Karpas-422 (cell line): ENCODE data around the gene NRAS. TPM values are rescaled to one million over a fixed set of nuclear protein-coding genes. Genes with fewer than 3 reads are reported as not detected.

Experiments
- DNase-seq: peaks from one replicate; pipeline ENCODE4 v3.0.0-alpha.2; 2015
- H2AFZ ChIP-seq: fragments of 200-600 bp; sonication (generic); 2 replicates; pipeline ENCODE4 v1.6.1; 2014; ENCODE audit warnings: antibody characterized with exemption, low read length, mixed read lengths
- H3K27ac ChIP-seq: fragments of 200-600 bp; sonication (generic); 2 replicates; pipeline ENCODE4 v1.5.1; 2014; ENCODE audit warnings: mild to moderate bottlenecking, low read length, moderate library complexity
- H3K27me3 ChIP-seq: fragments of 200-600 bp; sonication (generic); 2 replicates; pipeline ENCODE4 v1.6.1; 2014; ENCODE audit warnings: low read length, mixed read lengths
- H3K36me3 ChIP-seq: fragments of 200-600 bp; sonication (generic); 2 replicates; pipeline ENCODE4 v1.6.1; 2014; ENCODE audit warnings: low read length, mixed read lengths; ENCODE audit not compliant: insufficient read depth
- H3K4me1 ChIP-seq: fragments of 200-600 bp; sonication (generic); 2 replicates; pipeline ENCODE4 v1.6.1; 2014; ENCODE audit warnings: mild to moderate bottlenecking, low read length, mixed read lengths
- H3K4me2 ChIP-seq: fragments of 200-600 bp; sonication (generic); 2 replicates; pipeline ENCODE4 v1.6.1; 2014; ENCODE audit warnings: low read length, low read depth, mild to moderate bottlenecking; ENCODE audit not compliant: poor library complexity, severe bottlenecking
- H3K4me3 ChIP-seq: fragments of 200-600 bp; sonication (generic); 2 replicates; pipeline ENCODE4 v1.5.1; 2014; ENCODE audit warnings: mild to moderate bottlenecking, antibody characterized with exemption, low read length, mixed read lengths
- H3K79me2 ChIP-seq: fragments of 200-600 bp; sonication (generic); 2 replicates; pipeline ENCODE4 v1.6.1; 2014; ENCODE audit warnings: mild to moderate bottlenecking, low read length, mixed read lengths
- H3K9ac ChIP-seq: fragments of 200-600 bp; sonication (generic); 2 replicates; pipeline ENCODE4 v1.6.0; 2014; ENCODE audit warnings: low read length
- H3K9me2 ChIP-seq: fragments of 200-600 bp; sonication (generic), shearing (Covaris generic); replicated peaks from 2 replicates; pipeline ENCODE4 v1.6.0; 2014; ENCODE audit warnings: mild to moderate bottlenecking, low read length, moderate library complexity; ENCODE audit not compliant: insufficient read depth
- H3K9me3 ChIP-seq: fragments of 300-700, 200-600 bp; sonication (generic); 2 replicates; pipeline ENCODE4 v1.6.1; 2014; ENCODE audit warnings: low read length, mixed read lengths
- H4K20me1 ChIP-seq: fragments of 200-600 bp; sonication (generic); 2 replicates; pipeline ENCODE4 v1.6.1; 2014; ENCODE audit warnings: mild to moderate bottlenecking, antibody characterized with exemption, low read length, low read depth; ENCODE audit not compliant: insufficient read depth
- total RNA-seq: library from RNA; depleted of rRNA; stranded (reverse); fragments of >200 nt; shearing (Covaris generic); gene quantifications from 2 replicates; pipeline ENCODE4 v1.2.3, GENCODE V29; 2014; ENCODE audit warnings: low replicate concordance

NRAS gene
- total RNA-seq, 1 experiment from 2014 or later, result 68.0 TPM

GRCh38 chr1:114723457-114723856 lies 6.9 kb upstream of the NRAS start:
- Histone ChIP-seq H4K20me1 (no peaks in the 10 kb centered on the region), H3K36me3 (peaks cover 69% of the 10 kb centered on the region), H3K27me3 (no peaks in the 10 kb centered on the region), H3K4me1 (no peaks in the 10 kb centered on the region), H3K4me3 (no peak overlapping the region), H3K79me2 (peaks cover 31% of the 10 kb centered on the region), H3K9ac (no peak overlapping the region), H2AFZ (no peak overlapping the region), H3K9me2 (no peaks in the 10 kb centered on the region), H3K27ac (no peak overlapping the region), H3K9me3 (no peaks in the 10 kb centered on the region), H3K4me2 (no peak overlapping the region)
- DNase-seq, result no peak

GRCh38 chr1:114720492-114720891 lies 3.9 kb upstream of the NRAS start:
- H3K9me2 ChIP-seq, result no peaks in the 10 kb centered on the region
- no peaks in the 10 kb centered on the region for H3K9me3 ChIP-seq
- no peak overlapping the region for H3K4me2 ChIP-seq
- no peak for DNase-seq
- no peak overlapping the region for H3K4me3 ChIP-seq
- peaks cover 17% of the 10 kb centered on the region for H3K4me1 ChIP-seq
- no peaks in the 10 kb centered on the region for H3K27me3 ChIP-seq
- no peak overlapping the region for H3K27ac ChIP-seq
- peaks cover 26% of the 10 kb centered on the region for H3K79me2 ChIP-seq
- H4K20me1 ChIP-seq, result no peaks in the 10 kb centered on the region
- H3K9ac ChIP-seq, result no peak overlapping the region
- H3K36me3 ChIP-seq, result peaks cover 52% of the 10 kb centered on the region
- H2AFZ ChIP-seq, result no peak overlapping the region

- Histone ChIP-seq H3K36me3 (peaks cover 42% of the 10 kb centered on the region), H3K27me3 (no peaks in the 10 kb centered on the region), H3K9me3 (no peaks in the 10 kb centered on the region), H4K20me1 (no peaks in the 10 kb centered on the region), H3K9ac (no peak overlapping the region), H3K9me2 (no peaks in the 10 kb centered on the region), H2AFZ (no peak overlapping the region), H3K4me1 (peaks cover 20% of the 10 kb centered on the region), H3K27ac (no peak overlapping the region), H3K4me3 (no peak overlapping the region), H3K79me2 (peaks cover 23% of the 10 kb centered on the region), H3K4me2 (no peak overlapping the region)
- DNase-seq, result no peak
Measured at GRCh38 chr1:114719424-114719787, 2.8 kb upstream of the NRAS start.

GRCh38 chr1:114718661-114719423 lies 2.3 kb upstream of the NRAS start:
- DNase-seq, result no peak
- no peak overlapping the region for H3K4me3 ChIP-seq
- no peaks in the 10 kb centered on the region for H3K9me3 ChIP-seq
- no peak overlapping the region for H3K27ac ChIP-seq
- no peak overlapping the region for H2AFZ ChIP-seq
- no peaks in the 10 kb centered on the region for H4K20me1 ChIP-seq
- H3K4me2 ChIP-seq, result no peak overlapping the region
- peaks cover 20% of the 10 kb centered on the region for H3K4me1 ChIP-seq
- no peak overlapping the region for H3K9ac ChIP-seq
- no peaks in the 10 kb centered on the region for H3K9me2 ChIP-seq
- no peaks in the 10 kb centered on the region for H3K27me3 ChIP-seq
- peaks cover 26% of the 10 kb centered on the region for H3K79me2 ChIP-seq
- H3K36me3 ChIP-seq, result peaks cover 43% of the 10 kb centered on the region

GRCh38 chr1:114715952-114716303 lies 643 bp downstream of the NRAS start:
- H3K4me1 ChIP-seq, result peaks cover 20% of the 10 kb centered on the region
- no peaks in the 10 kb centered on the region for H4K20me1 ChIP-seq
- peak overlapping the region; percentile 94 for H3K4me3 ChIP-seq
- no peak overlapping the region; the same call in 1 of the 2 replicates for H3K27ac ChIP-seq
- no peak for DNase-seq
- no peaks in the 10 kb centered on the region for H3K9me2 ChIP-seq
- H3K4me2 ChIP-seq, result peak overlapping the region; percentile 76
- H3K27me3 ChIP-seq, result no peaks in the 10 kb centered on the region
- H3K36me3 ChIP-seq, result peaks cover 44% of the 10 kb centered on the region; the same call in 1 of the 2 replicates
- H3K79me2 ChIP-seq, result peaks cover 31% of the 10 kb centered on the region
- peak overlapping the region; percentile 94 for H3K9ac ChIP-seq
- no peak overlapping the region for H2AFZ ChIP-seq
- no peaks in the 10 kb centered on the region for H3K9me3 ChIP-seq

- Histone ChIP-seq H4K20me1 (no peaks in the 10 kb centered on the region), H3K27ac (no peak overlapping the region), H2AFZ (no peak overlapping the region), H3K9me3 (no peaks in the 10 kb centered on the region), H3K27me3 (no peaks in the 10 kb centered on the region), H3K4me3 (no peak overlapping the region), H3K36me3 (peaks cover 42% of the 10 kb centered on the region; the same call in 1 of the 2 replicates), H3K4me2 (no peak overlapping the region), H3K4me1 (peaks cover 20% of the 10 kb centered on the region), H3K9me2 (no peaks in the 10 kb centered on the region), H3K9ac (no peak overlapping the region), H3K79me2 (peaks cover 31% of the 10 kb centered on the region)
- DNase-seq, result no peak
Measured at GRCh38 chr1:114712977-114713376, 3.6 kb downstream of the NRAS start.

GRCh38 chr1:114710360-114710759 lies 6.2 kb downstream of the NRAS start:
- Histone ChIP-seq H3K9ac (no peak overlapping the region), H2AFZ (no peak overlapping the region), H3K4me1 (peaks cover 2% of the 10 kb centered on the region), H3K9me3 (no peaks in the 10 kb centered on the region), H4K20me1 (no peaks in the 10 kb centered on the region), H3K9me2 (no peaks in the 10 kb centered on the region), H3K4me3 (no peak overlapping the region), H3K79me2 (peaks cover 19% of the 10 kb centered on the region), H3K4me2 (no peak overlapping the region), H3K27ac (no peak overlapping the region), H3K36me3 (peaks cover 57% of the 10 kb centered on the region), H3K27me3 (no peaks in the 10 kb centered on the region)
- DNase-seq, result no peak

GRCh38 chr1:114707604-114708003 lies 9.0 kb downstream of the NRAS start:
- no peak for DNase-seq
- H4K20me1 ChIP-seq, result no peaks in the 10 kb centered on the region
- H3K79me2 ChIP-seq, result 0 out of 2 replicates have a peak, but pooled peaks cover 4% of the 10 kb centered on the region
- H3K36me3 ChIP-seq, result peaks cover 43% of the 10 kb centered on the region
- no peak overlapping the region for H3K9ac ChIP-seq
- H3K9me3 ChIP-seq, result no peaks in the 10 kb centered on the region
- no peaks in the 10 kb centered on the region for H3K27me3 ChIP-seq
- H3K27ac ChIP-seq, result no peak overlapping the region
- H2AFZ ChIP-seq, result no peak overlapping the region
- no peak overlapping the region for H3K4me3 ChIP-seq
- H3K9me2 ChIP-seq, result no peaks in the 10 kb centered on the region
- H3K4me1 ChIP-seq, result no peaks in the 10 kb centered on the region
- H3K4me2 ChIP-seq, result no peak overlapping the region
